ENCODE data around the gene AQP10. TPM values are rescaled to one million over a fixed set of nuclear protein-coding genes. Genes with fewer than 3 reads are reported as not detected.

Gene AQP10
- total RNA-seq, 1 experiment from 2014 or later = not detected

GRCh38 chr1:154335025-154335714 is 14.3 kb downstream of the AQP10 start:
- ATAC-seq (peak; percentile 89), DNase-seq (ENCODE audit: low read depth, low spot score) (no peak)
- ChIA-PET CTCF (interaction anchor here (0.5 to 2.5 kb wide), 10 partner anchors 9 to 263 kb away, joined by 3 to 20 read pairs (median 6); partner anchors contain the start of gene ATP8B2), POLR2A (interaction anchor here (0.7 kb wide), 1 partner anchor 333 kb away, joined by 4 read pairs; no protein-coding TSS in a partner anchor)
- no peak overlapping the region for H3K4me3 ChIP-seq (ENCODE audit: low read depth in 2 of 2, low read length in 2 of 2)
- H3K36me3 ChIP-seq (ENCODE audit: control insufficient read depth, insufficient read depth, low read length) = no peaks in the 10 kb centered on the region
- intact Hi-C loops (cut with micrococcal nuclease; ENCODE audit: unreplicated experiment) (loop anchor here (10.0 kb wide), 1 partner anchor 140 kb away; the partner anchor contains the start of gene TPM3), in situ Hi-C loops (cut with HindIII; ENCODE audit: low pct_unique_long_range_greater_than_20kb, low sequenced_read_pairs) (no loop called here)
- no peaks in the 10 kb centered on the region for H3K9me3 ChIP-seq (ENCODE audit: control insufficient read depth, insufficient read depth, low read depth, low read length)
- no peak for TF ChIP-seq POLR2AphosphoS5 (IDR thresholded peaks at IDR 0.05; ENCODE audit: low read depth, low read length)
- TF ChIP-seq CTCF (IDR thresholded peaks at IDR 0.05) = peak; percentile 95
- TF ChIP-seq, protein P1, sequence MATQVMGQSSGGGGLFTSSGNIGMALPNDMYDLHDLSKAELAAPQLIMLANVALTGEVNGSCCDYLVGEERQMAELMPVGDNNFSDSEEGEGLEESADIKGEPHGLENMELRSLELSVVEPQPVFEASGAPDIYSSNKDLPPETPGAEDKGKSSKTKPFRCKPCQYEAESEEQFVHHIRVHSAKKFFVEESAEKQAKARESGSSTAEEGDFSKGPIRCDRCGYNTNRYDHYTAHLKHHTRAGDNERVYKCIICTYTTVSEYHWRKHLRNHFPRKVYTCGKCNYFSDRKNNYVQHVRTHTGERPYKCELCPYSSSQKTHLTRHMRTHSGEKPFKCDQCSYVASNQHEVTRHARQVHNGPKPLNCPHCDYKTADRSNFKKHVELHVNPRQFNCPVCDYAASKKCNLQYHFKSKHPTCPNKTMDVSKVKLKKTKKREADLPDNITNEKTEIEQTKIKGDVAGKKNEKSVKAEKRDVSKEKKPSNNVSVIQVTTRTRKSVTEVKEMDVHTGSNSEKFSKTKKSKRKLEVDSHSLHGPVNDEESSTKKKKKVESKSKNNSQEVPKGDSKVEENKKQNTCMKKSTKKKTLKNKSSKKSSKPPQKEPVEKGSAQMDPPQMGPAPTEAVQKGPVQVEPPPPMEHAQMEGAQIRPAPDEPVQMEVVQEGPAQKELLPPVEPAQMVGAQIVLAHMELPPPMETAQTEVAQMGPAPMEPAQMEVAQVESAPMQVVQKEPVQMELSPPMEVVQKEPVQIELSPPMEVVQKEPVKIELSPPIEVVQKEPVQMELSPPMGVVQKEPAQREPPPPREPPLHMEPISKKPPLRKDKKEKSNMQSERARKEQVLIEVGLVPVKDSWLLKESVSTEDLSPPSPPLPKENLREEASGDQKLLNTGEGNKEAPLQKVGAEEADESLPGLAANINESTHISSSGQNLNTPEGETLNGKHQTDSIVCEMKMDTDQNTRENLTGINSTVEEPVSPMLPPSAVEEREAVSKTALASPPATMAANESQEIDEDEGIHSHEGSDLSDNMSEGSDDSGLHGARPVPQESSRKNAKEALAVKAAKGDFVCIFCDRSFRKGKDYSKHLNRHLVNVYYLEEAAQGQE (IDR thresholded peaks at IDR 0.05; ENCODE audit: insufficient read depth in 1 of 2, low read depth in 2 of 2, low read length in 1 of 2) = 0 out of 4 replicates have a peak, but pooled peaks of 1 of the 2 experiments have one; percentile 11
- no peak overlapping the region for H3K27ac ChIP-seq (ENCODE audit: low read length)
- no TSS peak for BruUV-seq (replicated peaks)
- H3K4me1 ChIP-seq (ENCODE audit: control insufficient read depth, insufficient read depth, low read length) = no peaks in the 10 kb centered on the region
- no peaks in the 10 kb centered on the region for H3K27me3 ChIP-seq (ENCODE audit: control insufficient read depth, insufficient read depth, low read length)

- BruUV-seq (replicated peaks) = no TSS peak
- intact Hi-C loops (cut with micrococcal nuclease; ENCODE audit: unreplicated experiment) = loop anchor here (10.0 kb wide), 1 partner anchor 143 kb away; the partner anchor contains the start of gene TPM3
- no peak for ATAC-seq
- TF ChIP-seq TCF7L2 (IDR thresholded peaks at IDR 0.05; ENCODE audit: low read depth, low read length) (no peak), POLR2AphosphoS5 (IDR thresholded peaks at IDR 0.05; ENCODE audit: low read depth, low read length) (no peak)
- no peaks in the 10 kb centered on the region for H3K27me3 ChIP-seq (ENCODE audit: control insufficient read depth, insufficient read depth, low read length)
- DNase-seq (ENCODE audit: low read depth, low spot score) = no peak
- in situ Hi-C loops (cut with HindIII; ENCODE audit: low pct_unique_long_range_greater_than_20kb, low sequenced_read_pairs) = no loop called here
- ChIA-PET POLR2A (no interaction called here), CTCF (interaction anchor here (0.6 kb wide), 2 partner anchors 11 to 62 kb away, joined by 4 to 7 read pairs; no protein-coding TSS in a partner anchor)
- H3K36me3 ChIP-seq (ENCODE audit: control insufficient read depth, insufficient read depth, low read length) = no peaks in the 10 kb centered on the region
- H3K27ac ChIP-seq (ENCODE audit: low read length) = no peak overlapping the region
- H3K4me1 ChIP-seq (ENCODE audit: control insufficient read depth, insufficient read depth, low read length) = no peaks in the 10 kb centered on the region
- no peaks in the 10 kb centered on the region for H3K9me3 ChIP-seq (ENCODE audit: control insufficient read depth, insufficient read depth, low read depth, low read length)
- H3K4me3 ChIP-seq (ENCODE audit: low read depth in 2 of 2, low read length in 2 of 2) = no peak overlapping the region
These were observed 16.5 kb downstream of the AQP10 start for GRCh38 chr1:154337253-154337894.

GRCh38 chr1:154338875-154339274 is 18.0 kb downstream of the AQP10 start:
- no peaks in the 10 kb centered on the region for H3K27me3 ChIP-seq (ENCODE audit: control insufficient read depth, insufficient read depth, low read length)
- BruUV-seq (replicated peaks) = no TSS peak
- H3K36me3 ChIP-seq (ENCODE audit: control insufficient read depth, insufficient read depth, low read length) = no peaks in the 10 kb centered on the region
- DNase-seq (ENCODE audit: low read depth, low spot score) (no peak), ATAC-seq (no peak)
- H3K4me3 ChIP-seq (ENCODE audit: low read depth in 2 of 2, low read length in 2 of 2) = no peak overlapping the region
- no peaks in the 10 kb centered on the region for H3K4me1 ChIP-seq (ENCODE audit: control insufficient read depth, insufficient read depth, low read length)
- TF ChIP-seq SIN3A (IDR thresholded peaks at IDR 0.05; ENCODE audit: borderline replicate concordance, insufficient read depth, low read depth, low read length) (no peak), CTCF (IDR thresholded peaks at IDR 0.05) (no peak), POLR2AphosphoS5 (IDR thresholded peaks at IDR 0.05; ENCODE audit: low read depth, low read length) (no peak), TCF7L2 (IDR thresholded peaks at IDR 0.05; ENCODE audit: low read depth, low read length) (no peak)
- TF ChIP-seq, protein P1 (IDR thresholded peaks at IDR 0.05; ENCODE audit: insufficient read depth in 1 of 2, low read depth in 2 of 2, low read length in 1 of 2) = no peak
- in situ Hi-C loops (cut with HindIII; ENCODE audit: low pct_unique_long_range_greater_than_20kb, low sequenced_read_pairs) = no loop called here
- no peaks in the 10 kb centered on the region for H3K9me3 ChIP-seq (ENCODE audit: control insufficient read depth, insufficient read depth, low read depth, low read length)
- intact Hi-C loops (cut with micrococcal nuclease; ENCODE audit: unreplicated experiment) = loop anchor here (10.0 kb wide), 1 partner anchor 144 kb away; the partner anchor contains the start of gene TPM3
- ChIA-PET POLR2A (no interaction called here), CTCF (no interaction called here)
- no peak overlapping the region for H3K27ac ChIP-seq (ENCODE audit: low read length)
